ENCODE data around the gene KRT83. TPM values are rescaled to one million over a fixed set of nuclear protein-coding genes. Genes with fewer than 3 reads are reported as not detected.

Gene KRT83
- total RNA-seq, 1 experiment from 2014 or later, result not detected

DNA sequence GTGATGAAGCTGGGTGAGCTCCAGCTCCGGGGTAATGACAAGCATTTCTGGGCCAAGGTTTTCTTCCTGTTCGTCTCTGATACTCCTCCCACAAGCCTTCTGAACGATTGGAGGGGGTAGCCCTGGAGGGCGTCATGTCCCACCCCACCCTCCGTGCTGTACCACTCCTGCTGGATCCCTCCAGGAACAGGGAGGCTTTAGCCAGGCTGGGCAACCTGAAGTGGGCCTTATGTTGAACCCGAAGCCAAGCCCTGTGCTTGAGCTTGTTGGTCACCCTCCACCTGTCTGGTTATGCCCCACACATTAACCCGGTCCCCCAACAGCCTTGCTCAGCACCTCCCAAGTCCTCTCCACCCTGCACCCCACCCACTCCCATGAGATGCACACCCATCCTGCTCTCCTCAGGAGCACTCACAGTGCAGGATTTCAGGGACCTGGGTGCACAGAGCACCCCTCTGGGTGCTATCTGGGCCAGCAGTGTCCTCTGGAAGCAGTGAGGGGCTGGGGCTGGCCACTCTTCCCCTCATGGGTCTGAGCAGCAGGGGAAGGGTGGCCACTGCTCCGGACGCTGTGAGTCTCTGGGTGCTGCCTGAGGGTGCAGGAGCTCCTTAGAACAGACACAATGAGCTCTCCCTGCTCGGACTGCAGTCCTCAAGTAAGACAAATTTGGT, 6.8 kb upstream of the KRT83 start:
- WGBS (ENCODE audit: extremely low coverage, insufficient read length, low lambda C conversion rate), result no CpG with 5 or more reads among the region's 10 CpGs

More for the DNA sequence above, 6.8 kb upstream of the KRT83 start:
- H4K5ac ChIP-seq (ENCODE audit: insufficient read length, low read depth, low read length), result no peak overlapping the region
- H3K27me3 Mint-ChIP-seq (ENCODE audit: low read depth), result peaks cover 15% of the 10 kb centered on the region
- no peak overlapping the region for H3K14ac ChIP-seq (ENCODE audit: insufficient read depth, low read length)
- no peak overlapping the region for H2BK5ac ChIP-seq (ENCODE audit: insufficient read length, low read length)
- no peak overlapping the region for H3K4me3 Mint-ChIP-seq
- H3K56ac ChIP-seq (ENCODE audit: insufficient read length, low read depth, low read length), result no peak overlapping the region
- no peak overlapping the region for H4K91ac ChIP-seq (ENCODE audit: insufficient read length, low read depth, low read length)
- H2BK15ac ChIP-seq (ENCODE audit: low read depth, low read length), result no peak overlapping the region
- H2AK5ac ChIP-seq (ENCODE audit: insufficient read length, low read length), result no peak overlapping the region
- H2BK20ac ChIP-seq (ENCODE audit: low read depth, low read length, poor library complexity, severe bottlenecking), result no peak overlapping the region
- no peaks in the 10 kb centered on the region for H4K20me1 ChIP-seq (ENCODE audit: control insufficient read depth, insufficient read depth, insufficient read length)
- H3K36me3 Mint-ChIP-seq (ENCODE audit: insufficient read depth in 1 of 3, low read depth in 3 of 3), result no peaks in the 10 kb centered on the region
- no peak overlapping the region for H2AFZ ChIP-seq (ENCODE audit: low read length)
- H3K27ac Mint-ChIP-seq, result no peak overlapping the region
- no peak overlapping the region for H3K18ac ChIP-seq (ENCODE audit: insufficient read length, low read depth, low read length)
- no peaks in the 10 kb centered on the region for H3K27me3 ChIP-seq (ENCODE audit: insufficient read depth, low read length)
- no peak overlapping the region for H3K27ac ChIP-seq (ENCODE audit: insufficient read length, low read depth, low read length)
- no peaks in the 10 kb centered on the region for H3K9me3 Mint-ChIP-seq
- no peak overlapping the region for H3T11ph ChIP-seq (ENCODE audit: low read length)
- TF ChIP-seq, protein P1, sequence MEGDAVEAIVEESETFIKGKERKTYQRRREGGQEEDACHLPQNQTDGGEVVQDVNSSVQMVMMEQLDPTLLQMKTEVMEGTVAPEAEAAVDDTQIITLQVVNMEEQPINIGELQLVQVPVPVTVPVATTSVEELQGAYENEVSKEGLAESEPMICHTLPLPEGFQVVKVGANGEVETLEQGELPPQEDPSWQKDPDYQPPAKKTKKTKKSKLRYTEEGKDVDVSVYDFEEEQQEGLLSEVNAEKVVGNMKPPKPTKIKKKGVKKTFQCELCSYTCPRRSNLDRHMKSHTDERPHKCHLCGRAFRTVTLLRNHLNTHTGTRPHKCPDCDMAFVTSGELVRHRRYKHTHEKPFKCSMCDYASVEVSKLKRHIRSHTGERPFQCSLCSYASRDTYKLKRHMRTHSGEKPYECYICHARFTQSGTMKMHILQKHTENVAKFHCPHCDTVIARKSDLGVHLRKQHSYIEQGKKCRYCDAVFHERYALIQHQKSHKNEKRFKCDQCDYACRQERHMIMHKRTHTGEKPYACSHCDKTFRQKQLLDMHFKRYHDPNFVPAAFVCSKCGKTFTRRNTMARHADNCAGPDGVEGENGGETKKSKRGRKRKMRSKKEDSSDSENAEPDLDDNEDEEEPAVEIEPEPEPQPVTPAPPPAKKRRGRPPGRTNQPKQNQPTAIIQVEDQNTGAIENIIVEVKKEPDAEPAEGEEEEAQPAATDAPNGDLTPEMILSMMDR (conservative IDR thresholded peaks at IDR 0.05), result no peak; the same call in 1 of the 3 replicates
- no peaks in the 10 kb centered on the region for H3K79me2 ChIP-seq (ENCODE audit: insufficient read depth, low read length)
- no peaks in the 10 kb centered on the region for H3K79me1 ChIP-seq (ENCODE audit: insufficient read depth, low read depth, low read length, poor library complexity, severe bottlenecking)
- H3K4me2 ChIP-seq (ENCODE audit: insufficient read depth, insufficient read length, low read length), result no peak overlapping the region
- H3K4ac ChIP-seq (ENCODE audit: low read depth, low read length), result no peak overlapping the region
- H4K8ac ChIP-seq (replicated peaks; ENCODE audit: insufficient read length, low read depth, low read length), result no peak overlapping the region
- no peak overlapping the region for H2BK120ac ChIP-seq (ENCODE audit: low read depth, low read length, poor library complexity, severe bottlenecking)
- no peaks in the 10 kb centered on the region for H3K23me2 ChIP-seq (ENCODE audit: insufficient read length, low read depth, low read length, poor library complexity, severe bottlenecking)
- H3K23ac ChIP-seq (ENCODE audit: insufficient read length, low read depth, low read length), result no peak overlapping the region
- no peak overlapping the region for H3K9ac ChIP-seq (ENCODE audit: extremely low read depth, insufficient read length, low read length)
- H3K9me3 ChIP-seq (ENCODE audit: control insufficient read depth, low read depth, low read length), result no peaks in the 10 kb centered on the region
- H2BK12ac ChIP-seq (ENCODE audit: insufficient read length, low read depth, low read length), result no peak overlapping the region
- no peak for DNase-seq
- 0 out of 2 replicates have a peak, but pooled peaks cover 2% of the 10 kb centered on the region for H3K4me1 ChIP-seq (ENCODE audit: insufficient read depth, low read length)
- H3K4me1 Mint-ChIP-seq, result peaks cover 8% of the 10 kb centered on the region in 2 experiments; a peak in 2 of 4 replicates
